ENCODE measurements around the gene IRAK2.

Gene IRAK2

DNA sequence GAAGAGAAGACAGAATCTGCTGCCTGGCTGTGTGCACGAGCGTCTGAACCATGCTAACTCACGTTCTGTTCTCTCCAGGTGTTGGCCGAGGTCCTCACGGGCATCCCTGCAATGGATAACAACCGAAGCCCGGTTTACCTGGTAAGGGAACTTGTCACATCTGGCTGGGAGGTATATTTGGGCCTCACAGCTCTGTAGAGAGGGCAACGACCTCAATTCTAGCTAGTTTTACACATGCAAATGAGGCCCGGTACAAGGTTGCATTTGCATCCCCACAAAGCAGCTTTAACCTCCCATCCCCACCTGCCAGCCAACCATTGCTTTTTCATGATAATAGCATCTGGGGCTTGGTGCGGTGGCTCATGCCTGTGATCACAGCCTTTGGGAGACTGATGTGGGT is 61.6 kb downstream of the IRAK2 start:
- no peak for FAIRE-seq

DNA sequence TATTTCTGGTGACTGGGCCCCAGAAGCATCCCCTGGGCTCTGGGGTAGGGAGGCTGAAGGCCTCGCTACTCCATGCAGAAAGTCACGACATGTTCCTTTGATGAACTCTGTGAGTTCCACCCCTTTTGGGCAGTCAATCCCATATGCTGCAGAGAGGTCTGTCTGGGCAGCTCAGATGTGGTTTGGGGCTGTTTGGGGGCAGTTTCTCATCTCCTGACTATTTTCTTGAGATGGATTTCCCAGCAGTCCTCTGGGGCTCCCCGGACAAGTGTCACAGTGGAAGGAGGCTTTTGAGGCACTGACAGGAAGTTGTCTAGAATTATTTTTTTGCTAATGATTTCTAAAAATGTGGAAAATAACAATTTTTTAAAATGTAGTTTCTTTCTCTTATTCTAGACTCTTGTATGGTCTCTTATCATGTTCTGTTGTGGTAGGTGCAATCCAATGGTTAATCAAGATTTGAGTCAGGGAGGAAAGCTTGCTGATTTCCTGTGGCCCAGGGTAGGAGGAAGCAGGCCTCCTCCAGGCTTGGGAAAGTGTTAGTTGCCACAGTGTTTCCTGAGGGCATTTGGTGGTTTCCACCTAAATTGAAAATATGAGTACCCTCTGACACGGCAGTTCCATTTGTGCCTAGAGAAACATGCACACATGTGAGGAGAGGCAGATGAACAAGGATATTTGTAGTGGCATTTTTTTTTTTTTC is 63.7 kb downstream of the IRAK2 start:
- FAIRE-seq: no peak

DNA sequence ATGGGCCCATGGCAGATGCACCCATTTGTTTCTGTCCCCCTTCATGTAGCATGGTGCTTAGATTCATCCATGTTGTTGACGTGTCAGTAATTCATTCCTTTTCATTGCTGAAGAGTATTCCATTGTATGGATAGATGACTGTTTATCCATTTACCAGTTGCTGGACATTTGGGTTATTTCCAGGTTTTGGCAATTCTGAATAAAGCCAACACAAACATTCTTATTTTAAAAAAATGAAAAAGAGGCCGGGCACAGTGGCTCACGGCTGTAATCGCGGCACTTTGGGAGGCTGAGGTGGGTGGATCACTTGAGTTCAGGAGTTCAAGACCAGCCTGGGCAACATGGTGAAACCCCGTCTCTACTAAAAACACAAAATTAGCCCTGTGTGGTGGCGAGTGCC is 64.9 kb downstream of the IRAK2 start:
- FAIRE-seq: no peak

DNA sequence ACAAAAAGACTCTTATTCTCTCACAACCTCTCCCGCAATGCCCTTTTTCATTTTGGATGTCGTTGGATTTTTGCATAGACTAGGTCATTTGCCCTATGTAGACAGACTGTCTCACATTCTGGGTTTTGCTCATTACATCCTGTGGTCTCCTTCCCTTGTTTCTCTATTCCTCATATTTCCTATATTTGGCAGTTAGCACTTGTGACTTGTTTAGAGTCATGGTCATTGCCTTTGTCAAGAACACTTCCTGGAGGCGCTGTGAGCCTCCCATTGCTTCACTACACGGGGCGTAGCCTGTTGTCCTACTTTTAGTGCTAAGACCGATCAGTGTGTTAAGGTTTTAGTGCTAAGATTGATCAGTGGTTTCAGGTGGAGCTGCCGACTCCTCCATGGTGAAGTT is 67.4 kb downstream of the IRAK2 start:
- no peak for FAIRE-seq

DNA sequence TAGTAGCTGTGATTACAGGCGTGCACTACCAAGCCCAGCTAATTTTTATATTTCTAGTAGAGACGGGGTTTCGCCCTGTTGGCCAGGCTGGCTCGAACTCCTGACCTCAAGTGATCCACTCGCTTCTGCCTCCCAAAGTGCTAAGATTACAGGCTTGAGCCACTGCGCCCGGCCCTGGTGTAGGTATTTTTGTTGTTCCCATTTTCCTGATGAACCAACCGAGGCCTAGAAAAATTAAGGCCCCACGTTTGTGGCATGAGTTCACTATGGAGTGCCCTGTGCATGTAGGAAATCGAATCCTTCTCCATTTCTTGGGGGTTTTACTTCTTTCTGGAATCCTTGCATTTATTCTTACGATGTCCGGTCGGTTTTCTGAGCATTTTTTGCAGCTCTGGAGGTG is 69.3 kb downstream of the IRAK2 start:
- FAIRE-seq: no peak

DNA sequence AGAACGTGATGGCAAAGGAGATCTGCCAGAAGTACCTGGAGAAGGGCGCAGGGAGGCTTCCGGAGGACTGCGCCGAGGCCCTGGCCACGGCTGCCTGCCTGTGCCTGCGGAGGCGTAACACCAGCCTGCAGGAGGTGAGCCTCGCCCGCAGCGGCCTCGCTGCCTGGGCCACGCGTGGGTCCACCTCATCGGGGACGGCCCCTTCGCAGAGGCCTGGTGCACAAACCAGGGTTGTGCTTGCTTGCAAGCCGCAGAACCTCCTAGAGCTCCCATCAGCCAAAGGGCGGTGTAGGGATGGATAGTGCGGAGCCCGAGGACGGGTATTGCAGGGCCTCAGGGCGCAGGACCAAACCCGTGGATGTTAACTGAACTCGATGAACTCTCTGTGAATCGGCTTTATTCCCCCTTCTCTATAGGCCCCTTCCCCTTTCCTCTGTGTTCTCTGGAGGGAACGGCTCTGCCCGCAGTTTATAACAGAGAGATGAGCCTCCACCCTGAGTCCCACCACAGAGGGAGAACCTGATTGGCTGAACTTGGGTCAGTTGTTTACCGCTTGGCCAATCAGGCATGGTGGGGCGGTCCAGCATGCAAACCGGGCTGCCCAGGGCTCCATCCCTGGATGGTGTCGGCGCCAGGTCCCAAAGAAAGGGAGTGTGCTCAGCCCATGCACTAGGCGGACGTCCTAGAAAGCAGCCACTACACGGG is 70.0 kb downstream of the IRAK2 start:
- FAIRE-seq: no peak

DNA sequence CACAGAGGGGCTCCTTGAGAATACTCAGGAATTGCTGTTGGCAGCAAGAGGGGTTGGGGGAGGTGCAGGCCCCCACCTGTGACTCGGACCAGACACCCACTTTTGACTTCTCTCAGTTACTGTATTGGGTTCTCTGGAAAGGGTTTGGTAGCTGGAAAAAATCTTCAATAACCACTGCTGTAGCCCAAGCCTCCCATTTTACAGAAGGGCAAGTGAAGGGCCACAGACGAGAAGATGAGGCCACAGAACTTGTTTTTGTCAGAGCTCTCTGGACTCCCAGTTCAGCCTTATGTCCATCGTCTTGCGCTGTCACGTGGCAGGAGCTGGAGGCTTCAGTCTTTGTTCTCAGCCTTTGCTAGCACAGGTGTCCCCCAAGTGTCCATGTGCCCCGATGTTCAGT is 70.8 kb downstream of the IRAK2 start:
- FAIRE-seq: no peak

DNA sequence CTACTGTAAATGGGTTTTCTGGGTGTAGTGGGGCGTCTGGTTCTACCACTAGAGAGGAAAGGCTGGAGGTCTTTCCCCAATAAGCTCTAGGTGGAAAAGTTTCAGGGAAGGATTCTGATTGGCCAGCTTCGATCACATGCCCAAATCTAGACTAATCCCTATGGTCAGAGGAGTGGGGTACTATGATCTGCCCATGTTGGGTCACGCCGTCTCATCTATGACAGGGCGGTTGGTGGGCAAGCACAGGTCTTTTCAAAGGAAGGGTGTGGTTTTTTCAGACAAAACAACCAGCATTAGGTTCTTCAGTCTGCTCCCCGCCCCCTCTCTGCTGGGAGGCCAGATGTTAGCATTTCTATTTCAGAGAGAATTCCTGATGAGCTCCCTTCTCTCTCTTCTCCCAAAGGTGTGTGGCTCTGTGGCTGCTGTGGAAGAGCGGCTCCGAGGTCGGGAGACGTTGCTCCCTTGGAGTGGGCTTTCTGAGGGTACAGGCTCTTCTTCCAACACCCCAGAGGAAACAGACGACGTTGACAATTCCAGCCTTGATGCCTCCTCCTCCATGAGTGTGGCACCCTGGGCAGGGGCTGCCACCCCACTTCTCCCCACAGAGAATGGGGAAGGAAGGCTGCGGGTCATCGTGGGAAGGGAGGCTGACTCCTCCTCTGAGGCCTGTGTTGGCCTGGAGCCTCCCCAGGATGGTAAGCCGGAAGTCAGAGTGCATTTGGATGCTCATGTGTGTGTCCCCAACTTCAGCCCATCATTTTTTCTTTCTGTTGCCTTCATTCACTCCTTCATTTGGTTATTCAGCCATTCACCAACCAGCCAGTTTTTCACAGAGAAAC is 73.8 kb downstream of the IRAK2 start:
- FAIRE-seq: no peak

DNA sequence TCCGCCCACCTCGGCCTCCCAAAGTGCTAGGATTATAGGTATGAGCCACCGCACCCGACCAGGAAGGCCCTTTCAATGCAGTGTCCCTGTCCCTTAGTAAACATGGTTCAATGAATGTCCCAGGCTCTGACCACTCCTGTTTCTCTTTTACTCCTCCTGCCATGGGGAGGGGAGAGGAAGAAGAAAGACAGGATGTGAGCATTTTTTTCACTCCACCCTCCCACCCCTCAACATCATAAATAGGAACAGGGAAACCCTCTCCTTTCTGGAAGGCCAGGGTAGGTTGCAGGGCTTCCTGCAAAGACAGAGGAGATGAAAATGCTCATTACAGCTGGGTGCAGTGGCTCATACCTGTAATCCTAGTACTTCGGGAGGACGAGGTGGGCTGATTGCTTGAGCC is 76.1 kb downstream of the IRAK2 start:
- no peak for FAIRE-seq

DNA sequence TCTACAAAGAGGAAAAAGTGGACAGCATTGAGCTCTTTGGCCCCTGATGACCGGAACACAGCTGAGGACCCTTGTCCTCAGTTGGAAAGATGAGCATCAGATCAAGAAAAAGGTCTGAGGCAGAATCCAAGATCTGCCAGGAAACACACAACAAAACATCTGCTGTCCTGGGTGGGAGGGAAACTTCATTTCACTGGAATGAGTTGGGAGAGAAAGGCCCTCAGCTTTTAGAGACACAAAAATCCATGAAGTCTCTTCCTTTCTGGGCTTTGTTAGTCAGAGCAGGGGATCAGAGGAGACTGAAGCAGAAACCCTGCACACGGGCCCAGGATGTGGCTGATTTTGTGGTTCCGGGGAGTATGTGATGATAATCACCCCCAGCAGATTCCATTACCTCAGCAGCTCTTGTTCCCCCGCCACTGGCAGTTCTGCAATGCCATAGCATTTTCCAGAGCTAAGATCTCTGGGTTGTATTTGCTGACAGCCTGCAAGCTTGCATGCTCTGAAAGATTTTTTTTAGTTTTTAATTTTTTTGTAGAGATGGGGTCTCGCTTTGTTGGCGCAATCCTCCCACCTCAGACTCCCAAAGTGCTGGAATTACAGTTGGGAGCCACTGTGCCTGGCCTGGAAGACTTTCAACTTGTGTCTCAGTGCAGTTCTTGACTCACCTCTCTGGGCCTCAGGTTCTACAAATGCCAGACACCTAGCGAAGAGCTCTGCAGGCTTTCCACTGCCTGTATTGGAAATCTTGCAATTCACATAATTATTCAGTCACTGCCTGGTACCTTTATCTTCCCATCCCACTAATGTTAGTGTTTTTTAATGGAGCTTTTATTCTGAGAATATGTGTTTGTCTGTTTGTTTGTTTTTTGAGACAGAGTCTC is 77.7 kb downstream of the IRAK2 start:
- no peak for FAIRE-seq

DNA sequence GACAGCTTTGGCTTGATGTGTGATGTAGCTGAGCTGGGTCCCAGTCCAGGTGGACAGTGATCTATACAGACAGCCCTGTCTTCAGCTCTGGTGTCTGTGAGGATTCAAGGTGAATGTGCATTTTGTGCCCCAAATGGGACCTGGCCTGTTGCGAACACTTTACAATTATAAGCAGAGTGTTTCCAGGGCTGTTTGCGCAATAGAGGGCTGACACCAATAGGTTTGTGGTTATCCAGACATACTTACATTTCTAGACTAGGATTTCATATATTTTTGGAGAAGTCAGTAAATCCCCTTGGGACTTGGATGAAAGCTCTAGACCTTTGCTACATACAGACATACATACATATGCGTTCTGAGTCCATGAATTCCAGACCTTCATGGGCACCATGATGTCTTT is 79.3 kb downstream of the IRAK2 start:
- FAIRE-seq: no peak

DNA sequence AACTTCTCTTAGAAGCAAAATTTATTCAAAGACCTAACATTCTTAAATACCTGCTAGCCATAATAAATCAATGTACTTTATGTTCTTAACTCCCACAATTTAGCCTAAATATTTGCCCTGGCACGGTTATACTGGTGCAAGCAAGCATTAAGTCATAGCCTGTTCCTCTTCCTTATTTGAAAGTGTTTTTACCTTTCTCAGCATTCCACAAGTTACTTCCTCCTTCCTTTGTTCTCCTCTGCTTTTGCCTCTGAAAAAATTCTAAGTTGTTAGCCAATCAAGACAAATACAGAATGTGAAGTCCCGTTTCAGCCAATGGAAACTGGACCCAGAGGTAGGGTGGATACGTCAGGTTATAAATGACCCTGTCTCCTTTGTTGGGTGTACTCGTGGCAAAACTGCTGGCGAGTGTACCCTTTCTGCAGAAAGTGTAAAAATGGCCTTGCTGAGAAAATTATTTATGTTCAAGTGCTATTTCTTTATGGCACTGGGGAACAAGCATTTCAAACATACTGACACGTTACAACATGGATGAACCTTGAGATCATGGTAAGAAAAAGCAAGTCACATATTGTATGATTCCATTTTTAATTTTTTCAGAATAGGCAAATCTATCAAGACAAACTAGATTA is 80.5 kb downstream of the IRAK2 start:
- no peak for FAIRE-seq

DNA sequence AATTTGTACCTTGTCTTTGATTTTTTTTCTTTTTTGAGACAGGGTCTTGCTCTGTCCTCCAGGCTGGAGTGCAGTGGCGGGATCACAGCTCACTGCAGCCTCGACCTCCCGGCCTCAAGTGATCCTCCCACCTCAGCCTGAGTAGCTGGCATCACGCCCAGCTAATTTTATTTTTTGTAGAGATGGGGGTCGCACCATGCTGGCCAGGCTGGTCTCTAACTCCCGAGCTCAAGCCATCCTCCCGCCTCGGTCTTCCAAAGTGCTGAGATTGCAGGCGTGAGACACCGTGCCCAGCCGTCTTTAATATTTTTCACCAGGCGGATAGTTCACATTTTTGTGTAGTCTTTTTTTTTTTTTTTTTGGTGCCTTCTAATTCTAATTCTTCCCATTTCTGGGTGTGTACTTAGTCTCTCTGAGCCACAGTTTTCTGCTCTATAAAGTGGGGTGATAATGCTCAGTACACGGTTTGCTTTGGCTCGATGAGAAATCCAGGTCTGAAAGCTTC is 83.0 kb downstream of the IRAK2 start:
- no peak for FAIRE-seq

DNA sequence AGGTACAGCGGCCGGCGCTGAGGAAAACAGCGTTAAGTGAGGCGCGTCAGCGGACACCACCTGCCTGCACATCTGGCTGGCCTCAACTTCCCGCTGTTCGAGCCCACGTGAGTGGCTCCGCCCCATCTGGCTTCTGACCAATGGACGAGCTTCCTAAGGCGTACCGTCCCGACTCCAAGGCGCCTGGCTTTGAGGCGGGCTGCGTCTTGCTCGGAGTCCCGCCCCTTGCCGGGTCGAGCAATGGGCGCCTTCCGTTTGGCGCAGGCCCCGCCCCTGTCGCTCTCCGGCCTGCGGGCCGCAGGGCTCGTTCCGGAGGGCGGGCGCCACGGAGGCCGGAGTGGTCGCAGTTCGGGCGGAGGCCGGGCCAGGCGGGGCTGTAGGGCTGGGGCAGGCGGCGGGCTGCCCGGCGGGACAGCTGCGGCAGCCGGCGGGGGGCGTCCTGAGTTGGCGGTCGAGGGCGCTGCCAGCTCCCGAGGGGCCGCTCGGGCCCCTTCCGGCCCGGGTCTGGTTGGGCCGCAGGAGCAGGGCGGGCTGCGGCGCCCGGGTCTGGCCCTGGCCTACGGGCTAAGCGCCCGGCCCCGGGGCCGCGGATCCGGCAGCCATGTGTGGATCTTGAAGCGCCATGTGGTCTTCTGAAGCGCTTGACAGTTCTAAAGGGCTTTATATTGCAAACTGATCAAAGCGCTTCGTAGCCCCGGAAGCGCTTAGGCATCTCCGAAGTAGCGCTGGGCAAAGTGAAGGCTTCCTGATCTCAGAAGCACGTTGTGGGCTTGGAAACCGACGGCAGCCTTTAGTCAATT is 83.7 kb downstream of the IRAK2 start, which contains the start of gene TATDN2:
TSS of gene TATDN2 (plus strand) at position 276 of the 800 bp plus-strand sequence. CDS start 742 bp downstream, outside the sequence.
- peak; percentile 77 for FAIRE-seq

DNA sequence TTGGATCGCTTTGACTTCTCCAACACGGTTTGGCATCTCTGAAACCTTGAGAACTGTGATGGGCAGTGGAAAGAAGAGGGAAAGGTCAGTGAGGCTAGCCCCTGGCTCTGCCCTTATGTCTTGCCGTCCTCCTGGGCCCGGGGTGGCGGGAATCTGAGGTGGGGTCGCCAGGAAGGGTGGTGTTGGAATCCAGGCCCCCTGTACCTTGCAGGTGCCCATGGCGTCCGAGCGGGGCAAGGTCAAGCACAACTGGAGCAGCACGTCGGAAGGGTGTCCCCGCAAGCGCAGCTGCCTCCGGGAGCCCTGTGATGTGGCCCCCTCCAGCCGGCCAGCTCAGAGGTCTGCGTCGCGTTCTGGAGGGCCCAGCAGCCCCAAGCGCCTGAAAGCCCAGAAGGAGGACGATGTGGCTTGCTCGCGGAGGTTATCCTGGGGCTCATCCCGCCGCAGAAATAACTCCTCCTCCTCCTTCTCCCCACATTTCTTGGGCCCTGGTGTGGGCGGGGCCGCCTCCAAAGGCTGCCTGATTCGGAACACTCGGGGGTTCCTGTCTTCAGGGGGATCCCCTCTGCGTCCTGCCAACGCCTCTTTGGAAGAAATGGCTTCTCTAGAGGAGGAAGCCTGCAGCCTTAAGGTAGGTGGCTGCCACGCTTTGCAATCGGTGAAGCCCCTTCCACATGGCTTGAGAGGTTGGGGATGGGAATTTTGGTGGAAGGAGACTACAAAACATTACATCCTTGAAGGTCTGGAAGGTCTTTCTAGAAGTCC is 84.4 kb downstream of the IRAK2 start:
- no peak for FAIRE-seq

DNA sequence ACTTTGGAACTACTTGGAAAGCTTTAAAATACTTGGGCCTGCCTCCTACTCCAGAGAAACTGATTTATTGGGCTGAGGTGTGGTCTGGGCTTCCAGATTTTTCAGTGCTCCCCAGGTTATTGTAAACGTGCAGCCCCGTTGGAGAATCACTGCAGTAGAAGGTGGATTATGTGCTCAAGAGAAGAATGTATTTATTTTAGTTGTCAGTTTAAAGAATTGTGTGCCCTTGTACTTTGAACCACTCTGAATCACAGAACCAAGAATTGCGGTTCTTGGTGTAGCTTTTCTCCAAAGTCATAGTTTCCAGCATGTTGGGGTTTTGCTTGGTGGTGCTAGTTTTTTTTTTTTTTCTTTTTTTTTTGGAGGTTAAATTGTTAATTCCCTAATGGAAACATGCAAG is 85.1 kb downstream of the IRAK2 start:
- FAIRE-seq: no peak

DNA sequence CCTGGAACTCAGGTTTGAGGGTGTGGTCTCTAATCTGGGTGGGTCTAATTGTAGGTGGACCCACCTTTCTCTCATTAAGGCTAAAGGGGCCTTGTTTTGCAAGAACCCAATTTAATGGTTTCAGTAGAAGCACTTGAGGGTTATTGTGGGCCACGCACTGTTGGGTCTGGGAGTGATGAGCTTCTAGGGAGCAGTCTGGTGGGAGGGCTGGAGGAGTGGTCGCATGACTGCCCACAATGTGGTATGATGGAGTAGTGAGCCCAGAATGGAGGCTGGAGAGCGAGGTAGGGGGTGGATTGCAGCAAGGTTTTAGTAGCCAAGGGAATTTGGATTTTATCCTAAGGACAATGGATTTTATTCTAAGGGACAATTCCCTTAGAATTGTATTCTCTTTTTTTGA is 86.3 kb downstream of the IRAK2 start:
- FAIRE-seq: no peak

DNA sequence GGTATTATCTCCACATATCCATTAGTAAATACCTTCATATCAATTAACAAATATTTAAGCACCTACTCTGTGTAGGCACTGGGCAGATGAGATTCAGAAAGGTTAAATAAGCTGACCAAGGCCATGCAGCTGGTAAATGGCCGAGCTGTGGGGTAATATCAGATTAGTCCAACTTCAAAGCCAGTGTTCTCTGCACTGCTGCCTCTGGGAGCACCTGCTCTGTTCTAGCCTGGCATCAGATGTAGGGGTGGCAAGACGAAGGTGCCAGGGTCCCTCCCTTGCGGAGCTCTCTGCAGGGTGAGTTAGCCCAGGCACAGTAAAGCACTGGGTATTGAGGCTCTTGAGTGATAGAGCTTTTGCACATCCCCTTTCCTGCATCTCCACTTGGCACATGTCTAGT is 89.0 kb downstream of the IRAK2 start:
- no peak for FAIRE-seq

DNA sequence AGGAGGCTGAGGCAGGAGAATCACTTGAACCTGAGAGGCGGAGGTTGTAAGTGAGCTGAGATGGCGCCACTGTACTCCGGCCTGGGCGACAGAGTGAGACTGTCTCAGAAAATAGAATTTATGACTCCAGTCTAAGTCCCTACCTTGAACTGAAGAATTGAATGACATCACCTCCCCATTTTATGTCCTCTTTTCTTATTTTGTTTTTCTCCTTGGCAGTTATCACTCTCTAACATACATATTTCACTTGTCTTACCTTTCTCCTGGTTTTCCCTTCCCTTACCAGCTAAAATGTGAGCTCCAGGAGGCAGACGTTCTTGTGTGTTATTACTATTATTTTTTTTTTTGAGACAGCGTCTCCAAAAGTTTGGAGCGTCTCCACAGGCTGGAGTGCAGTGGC is 91.1 kb downstream of the IRAK2 start:
- FAIRE-seq: no peak

DNA sequence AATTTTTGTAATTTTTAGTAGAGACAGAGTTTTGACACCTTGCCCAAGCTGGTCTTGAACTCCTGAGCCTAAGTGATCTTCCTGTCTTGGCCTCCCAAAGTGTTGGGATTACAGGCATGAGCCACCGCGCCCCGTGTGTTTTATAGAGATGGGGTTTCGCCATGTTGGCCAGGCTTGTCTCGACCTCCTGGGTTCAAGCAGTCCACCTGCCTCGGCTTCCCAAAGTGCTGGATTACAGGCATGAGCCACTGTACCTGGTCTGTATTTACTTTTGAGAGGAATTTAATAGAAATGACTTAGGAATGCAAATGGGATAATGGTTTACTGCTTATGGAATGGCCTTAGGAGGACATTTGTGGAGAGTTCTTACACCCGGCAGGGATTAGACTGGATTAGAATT is 94.3 kb downstream of the IRAK2 start:
- FAIRE-seq: no peak

Data from G401.6 (cell line).